ENCODE measurements around the gene MAST1.

The MAST1 gene

GRCh38 chr19:12838182-12838885, at the start of gene MAST1:
TSS of gene MAST1 (plus strand) at chr19:12838515. CDS start at chr19:12838573, 58 bp downstream.
- Mint-ChIP-seq H3K27me3 (ENCODE audit: low read depth) (peaks cover 70% of the 10 kb centered on the region), H3K4me3 (peak within 1 kb of the TSS; percentile 60), H3K4me1 (ENCODE audit: low read depth) (peaks cover 27% of the 10 kb centered on the region), H3K36me3 (ENCODE audit: low read depth) (no peaks in the 10 kb centered on the region), H3K27ac (no peak within 1 kb of the TSS), H3K9me3 (no peaks in the 10 kb centered on the region)

GRCh38 chr19:12788682-12789097, 49.6 kb upstream of the MAST1 start:
- Mint-ChIP-seq H3K4me3 (peak overlapping the region; percentile 91), H3K9me3 (no peaks in the 10 kb centered on the region), H3K4me1 (ENCODE audit: low read depth) (peaks cover 18% of the 10 kb centered on the region), H3K36me3 (ENCODE audit: low read depth) (peaks cover 4% of the 10 kb centered on the region), H3K27ac (peak overlapping the region; percentile 95), H3K27me3 (ENCODE audit: low read depth) (no peaks in the 10 kb centered on the region)

DNA sequence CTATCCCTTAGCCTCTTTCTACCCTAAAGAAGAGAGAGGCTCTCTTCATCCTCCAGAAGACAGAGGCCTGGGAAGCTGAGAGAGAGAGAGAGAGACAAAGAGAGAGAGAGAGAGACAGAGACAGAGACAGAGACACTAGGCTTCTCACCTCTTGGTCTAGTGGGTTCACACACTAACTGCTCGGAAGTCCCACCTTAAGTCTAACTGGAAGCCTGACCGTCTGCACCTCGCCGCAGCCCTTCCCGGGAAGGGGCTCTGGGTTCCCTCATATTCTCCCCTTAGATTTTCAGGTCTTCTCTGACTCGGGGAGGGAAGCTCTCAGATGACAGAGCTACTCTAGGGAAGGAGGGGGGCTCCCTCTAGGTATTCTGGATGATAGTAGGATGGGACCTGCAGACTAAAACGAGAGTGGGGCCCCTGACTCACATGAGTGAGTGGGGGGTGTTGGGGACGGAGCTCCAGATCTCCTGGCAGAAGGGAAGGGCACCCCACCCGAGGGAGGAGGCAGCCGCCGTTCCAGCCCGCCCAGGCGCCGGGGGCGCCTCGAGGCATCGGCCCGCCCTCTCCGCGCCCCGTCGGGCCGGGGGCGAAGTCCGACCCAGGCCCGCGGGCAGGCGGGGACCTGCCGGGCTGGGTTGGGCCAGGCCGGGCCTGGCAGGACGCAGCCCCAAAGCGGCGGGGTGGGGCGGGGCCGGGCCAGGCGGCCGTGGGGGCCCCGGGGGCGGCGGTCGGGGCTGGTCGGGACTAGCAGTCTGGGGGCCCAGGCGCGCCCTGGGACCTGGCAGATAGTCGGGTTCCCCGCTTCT, 49.0 kb upstream of the MAST1 start:
- Mint-ChIP-seq H3K4me1 (ENCODE audit: low read depth) (peaks cover 21% of the 10 kb centered on the region), H3K9me3 (no peaks in the 10 kb centered on the region), H3K36me3 (ENCODE audit: low read depth) (peaks cover 7% of the 10 kb centered on the region), H3K27ac (peak overlapping the region; percentile 95), H3K27me3 (ENCODE audit: low read depth) (no peaks in the 10 kb centered on the region), H3K4me3 (peak overlapping the region; percentile 95)

- H3K36me3 Mint-ChIP-seq (ENCODE audit: low read depth): peaks cover 7% of the 10 kb centered on the region
- H3K4me1 Mint-ChIP-seq (ENCODE audit: low read depth): peaks cover 27% of the 10 kb centered on the region
- H3K9me3 Mint-ChIP-seq: no peaks in the 10 kb centered on the region
- H3K4me3 Mint-ChIP-seq: peak overlapping the region; percentile 95
- no peaks in the 10 kb centered on the region for H3K27me3 Mint-ChIP-seq (ENCODE audit: low read depth)
- H3K27ac Mint-ChIP-seq: peak overlapping the region; percentile 98
These were observed 48.3 kb upstream of the MAST1 start for GRCh38 chr19:12789904-12790619.

DNA sequence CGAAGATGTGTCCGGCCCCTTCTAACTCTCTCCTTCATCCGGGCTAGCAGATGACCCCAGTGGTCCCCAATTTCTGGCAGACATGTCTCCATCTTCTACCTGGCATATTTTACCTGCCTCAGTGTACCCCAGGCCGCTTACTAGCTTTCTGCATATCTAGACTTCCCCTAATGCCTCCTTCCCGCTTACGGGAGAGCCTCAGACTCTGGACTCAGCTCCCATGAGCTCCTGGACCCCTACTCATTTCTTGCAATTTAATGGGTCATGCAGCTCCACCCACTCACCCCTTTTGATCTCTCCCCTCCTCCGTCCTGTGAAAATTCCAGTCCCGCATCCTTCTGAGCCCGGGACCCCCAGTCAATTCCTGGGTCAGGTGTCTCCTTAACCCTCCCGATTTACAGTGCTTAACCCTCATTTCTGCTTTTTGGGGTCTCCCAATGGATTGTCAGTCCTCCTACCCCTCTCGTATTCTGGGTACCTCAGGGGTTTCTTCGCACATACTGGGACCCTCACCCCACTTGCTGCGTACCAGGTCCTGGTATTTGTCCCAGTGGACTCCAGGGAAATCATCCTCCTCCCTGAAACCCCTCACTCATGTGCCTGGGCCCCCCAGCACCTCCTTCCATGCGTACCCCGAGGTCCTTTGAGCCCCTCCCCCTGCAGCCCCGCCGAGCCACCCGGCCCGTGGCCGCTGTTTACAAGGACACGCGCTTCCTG, 47.5 kb upstream of the MAST1 start:
- H3K27ac Mint-ChIP-seq: peak overlapping the region; percentile 98
- no peaks in the 10 kb centered on the region for H3K9me3 Mint-ChIP-seq
- peak overlapping the region; percentile 95 for H3K4me3 Mint-ChIP-seq
- no peaks in the 10 kb centered on the region for H3K27me3 Mint-ChIP-seq (ENCODE audit: low read depth)
- peaks cover 29% of the 10 kb centered on the region for H3K4me1 Mint-ChIP-seq (ENCODE audit: low read depth)
- peaks cover 7% of the 10 kb centered on the region for H3K36me3 Mint-ChIP-seq (ENCODE audit: low read depth)

DNA sequence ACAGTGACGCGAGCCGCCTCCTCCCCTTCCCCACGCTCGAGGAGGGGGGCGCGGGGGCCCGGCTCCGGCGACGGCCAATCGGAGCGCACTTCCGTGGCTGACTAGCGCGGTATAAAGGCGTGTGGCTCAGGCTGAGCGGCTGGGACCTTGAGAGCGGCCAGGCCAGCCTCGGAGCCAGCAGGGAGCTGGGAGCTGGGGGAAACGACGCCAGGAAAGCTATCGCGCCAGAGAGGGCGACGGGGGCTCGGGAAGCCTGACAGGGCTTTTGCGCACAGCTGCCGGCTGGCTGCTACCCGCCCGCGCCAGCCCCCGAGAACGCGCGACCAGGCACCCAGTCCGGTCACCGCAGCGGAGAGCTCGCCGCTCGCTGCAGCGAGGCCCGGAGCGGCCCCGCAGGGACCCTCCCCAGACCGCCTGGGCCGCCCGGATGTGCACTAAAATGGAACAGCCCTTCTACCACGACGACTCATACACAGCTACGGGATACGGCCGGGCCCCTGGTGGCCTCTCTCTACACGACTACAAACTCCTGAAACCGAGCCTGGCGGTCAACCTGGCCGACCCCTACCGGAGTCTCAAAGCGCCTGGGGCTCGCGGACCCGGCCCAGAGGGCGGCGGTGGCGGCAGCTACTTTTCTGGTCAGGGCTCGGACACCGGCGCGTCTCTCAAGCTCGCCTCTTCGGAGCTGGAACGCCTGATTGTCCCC, 46.8 kb upstream of the MAST1 start, which contains the start of gene JUNB:
Gene JUNB, plus strand, starts transcription at position 142 of the 706 bp plus-strand sequence. Its CDS starts 286 bp downstream, at position 428.
- Mint-ChIP-seq H3K36me3 (ENCODE audit: low read depth) (peaks cover 7% of the 10 kb centered on the region), H3K27ac (peak within 1 kb of the TSS; percentile 99), H3K4me3 (peak within 1 kb of the TSS; percentile 95), H3K27me3 (ENCODE audit: low read depth) (no peaks in the 10 kb centered on the region), H3K4me1 (ENCODE audit: low read depth) (peaks cover 36% of the 10 kb centered on the region), H3K9me3 (no peaks in the 10 kb centered on the region)

- Mint-ChIP-seq H3K4me3 (peak overlapping the region; percentile 95), H3K27me3 (ENCODE audit: low read depth) (no peaks in the 10 kb centered on the region), H3K36me3 (ENCODE audit: low read depth) (peaks cover 9% of the 10 kb centered on the region), H3K4me1 (ENCODE audit: low read depth) (peaks cover 38% of the 10 kb centered on the region), H3K27ac (peak overlapping the region; percentile 99), H3K9me3 (no peaks in the 10 kb centered on the region)
These were observed 46.1 kb upstream of the MAST1 start for GRCh38 chr19:12792051-12792852.

GRCh38 chr19:12792853-12793289, 45.4 kb upstream of the MAST1 start:
- Mint-ChIP-seq H3K4me3 (peak overlapping the region; percentile 95), H3K36me3 (ENCODE audit: low read depth) (peaks cover 9% of the 10 kb centered on the region), H3K9me3 (no peaks in the 10 kb centered on the region), H3K4me1 (ENCODE audit: low read depth) (peaks cover 38% of the 10 kb centered on the region), H3K27ac (peak overlapping the region; percentile 99), H3K27me3 (ENCODE audit: low read depth) (no peaks in the 10 kb centered on the region)

DNA sequence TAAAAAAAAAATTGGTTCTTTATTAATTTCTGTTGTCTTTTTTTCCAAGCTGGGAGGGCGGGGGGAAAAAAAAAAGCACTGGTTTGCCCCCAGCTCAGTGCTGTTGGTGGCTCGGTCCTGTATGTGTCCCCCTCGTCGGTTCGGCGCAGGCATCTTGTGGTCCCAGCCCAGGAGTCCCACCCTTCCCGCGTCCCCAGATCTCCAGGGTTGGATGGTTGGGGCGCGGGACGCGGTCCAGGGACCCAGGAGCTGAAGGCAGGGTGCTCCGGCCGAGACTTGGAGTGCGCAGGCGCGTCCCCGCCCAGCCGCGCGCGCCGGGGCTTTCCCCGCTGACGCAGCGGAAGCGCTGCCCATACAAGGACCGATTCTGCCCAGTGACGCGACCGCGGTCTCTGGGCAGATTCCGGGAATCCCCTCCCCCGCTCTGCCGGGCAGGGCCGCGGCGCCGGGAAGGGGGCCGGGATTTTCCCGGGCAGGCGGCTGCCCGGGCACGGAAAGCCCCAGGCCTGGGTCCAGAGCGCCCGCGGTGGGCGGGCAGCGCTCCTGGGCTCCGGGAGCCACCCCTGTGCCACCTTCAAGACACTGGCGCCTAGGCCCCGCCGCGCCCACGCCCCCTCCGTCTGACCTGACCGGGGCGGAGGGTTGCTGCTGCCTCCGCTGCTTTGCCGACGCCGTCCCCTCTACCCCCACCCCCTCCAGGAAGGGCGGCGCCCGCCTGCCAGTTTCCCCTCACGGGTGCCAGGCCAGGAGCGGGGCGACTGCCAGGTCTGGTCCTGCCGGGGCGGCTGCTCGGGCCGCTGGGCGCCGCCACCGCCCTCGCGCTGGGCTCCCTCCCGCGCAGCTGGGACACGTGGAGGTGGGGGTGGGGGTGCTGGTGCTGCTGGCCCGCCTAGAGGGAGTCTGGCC, 44.8 kb upstream of the MAST1 start:
- no peaks in the 10 kb centered on the region for H3K27me3 Mint-ChIP-seq (ENCODE audit: low read depth)
- H3K4me1 Mint-ChIP-seq (ENCODE audit: low read depth): peaks cover 36% of the 10 kb centered on the region
- peaks cover 9% of the 10 kb centered on the region for H3K36me3 Mint-ChIP-seq (ENCODE audit: low read depth)
- H3K27ac Mint-ChIP-seq: peak overlapping the region; percentile 99
- peak overlapping the region; percentile 95 for H3K4me3 Mint-ChIP-seq
- no peaks in the 10 kb centered on the region for H3K9me3 Mint-ChIP-seq

GRCh38 chr19:12794196-12794941, 43.9 kb upstream of the MAST1 start:
- H3K27me3 Mint-ChIP-seq (ENCODE audit: low read depth): no peaks in the 10 kb centered on the region
- peaks cover 11% of the 10 kb centered on the region for H3K36me3 Mint-ChIP-seq (ENCODE audit: low read depth)
- no peaks in the 10 kb centered on the region for H3K9me3 Mint-ChIP-seq
- H3K4me1 Mint-ChIP-seq (ENCODE audit: low read depth): peaks cover 30% of the 10 kb centered on the region
- H3K27ac Mint-ChIP-seq: peak overlapping the region; percentile 97
- H3K4me3 Mint-ChIP-seq: peak overlapping the region; percentile 82

DNA sequence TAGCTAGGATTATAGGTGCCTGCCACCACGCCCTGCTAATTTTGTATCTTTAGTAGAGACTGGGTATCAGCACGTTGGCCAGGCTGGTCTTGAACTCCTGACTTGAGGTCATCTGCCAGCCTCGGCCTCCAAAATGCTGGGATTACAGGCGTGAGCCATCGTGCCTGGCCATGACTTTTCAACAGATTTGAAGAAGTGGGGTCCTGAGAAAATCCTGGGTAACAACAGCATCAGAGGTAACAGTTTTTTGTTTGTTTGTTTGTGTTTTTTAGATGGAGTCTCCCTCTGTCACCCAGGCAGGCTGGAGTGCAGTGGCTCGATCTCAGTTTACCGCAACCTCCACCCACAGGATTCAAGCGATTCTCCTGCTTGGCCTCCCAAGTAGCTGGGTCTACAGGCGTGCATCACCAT, 43.3 kb upstream of the MAST1 start:
- H3K4me3 Mint-ChIP-seq: peak overlapping the region; percentile 82
- H3K27ac Mint-ChIP-seq: peak overlapping the region; percentile 97
- no peaks in the 10 kb centered on the region for H3K9me3 Mint-ChIP-seq
- peaks cover 34% of the 10 kb centered on the region for H3K4me1 Mint-ChIP-seq (ENCODE audit: low read depth)
- peaks cover 11% of the 10 kb centered on the region for H3K36me3 Mint-ChIP-seq (ENCODE audit: low read depth)
- H3K27me3 Mint-ChIP-seq (ENCODE audit: low read depth): no peaks in the 10 kb centered on the region

Data from T-helper 1 cell treated with Interleukin-12 subunit alpha and Interleukin-12 subunit beta and Interleukin-4 antibody, amounts not matched to agents 30 μg/mL and 1 μg/mL, for 36 hours (primary cell).